HEK293 (cell line): ENCODE data around the gene SEC14L6.

Experiments
- CTCF ChIA-PET: fragments of 350-600 bp; formaldehyde crosslinking; extraction: SDS; loops from one replicate; lab custom pipeline; 2021; ENCODE audit warnings: antibody characterized with exemption; lab: Yijun Ruan, JAX
- POLR2A ChIA-PET: fragments of 300-600 bp; formaldehyde crosslinking; extraction: SDS; loops from one replicate; lab custom pipeline; 2020; ENCODE audit warnings: antibody characterized with exemption, inconsistent platforms; lab: Yijun Ruan, JAX
- H3K27ac ChIP-seq: fragments of 200-500 bp; sonication (Bioruptor generic); 2 replicates; pipeline ENCODE4 v1.5.1; 2014; ENCODE audit warnings: low read depth, low read length, control low read depth, inconsistent platforms; ENCODE audit errors: extremely low read depth
- H3K36me3 ChIP-seq, 2 experiments: fragments of 200-500 bp in 1 of 2; sonication (Bioruptor generic) in 1 of 2; 1 replicate in 1 of 2; 2 replicates in 1 of 2; pipeline ENCODE4 v1.5.1; 2014 to 2017; ENCODE audit warnings: inconsistent platforms in 2 of 2, low read length in 2 of 2; ENCODE audit not compliant: control insufficient read depth in 2 of 2, insufficient read depth in 1 of 2
- H3K4me1 ChIP-seq: fragments of 200-500 bp; sonication (Bioruptor generic); 2 replicates; pipeline ENCODE4 v1.5.1; 2014; ENCODE audit warnings: mild to moderate bottlenecking, low read length, inconsistent platforms; ENCODE audit not compliant: control insufficient read depth, insufficient read depth
- H3K4me3 ChIP-seq: 2 replicates; pipeline ENCODE4 v1.5.1; 2011; ENCODE audit warnings: low read depth, mild to moderate bottlenecking, control low read depth, low read length, moderate library complexity
- H3K9me3 ChIP-seq: fragments of 200-500 bp; sonication (Bioruptor generic); 2 replicates; pipeline ENCODE4 v1.5.1; 2014; ENCODE audit warnings: low read depth, low read length, inconsistent platforms; ENCODE audit not compliant: control insufficient read depth, insufficient read depth
- GLI4 ChIP-seq: fragments of 450-650 bp; formaldehyde crosslinking; IDR thresholded peaks from 2 replicates; pipeline ENCODE4 v1.5.1; 2016; ENCODE audit warnings: missing biosample characterization, missing genetic modification characterization
- HOXC10 ChIP-seq: sonication (generic); formaldehyde crosslinking; IDR thresholded peaks from 2 replicates; pipeline ENCODE4 v1.8.1; 2023; ENCODE audit warnings: mild to moderate bottlenecking, missing genetic modification reagents
- KLF10 ChIP-seq: fragments of 450-650 bp; IDR thresholded peaks from 2 replicates; pipeline ENCODE4 v1.5.1; 2018; ENCODE audit warnings: missing biosample characterization, mild to moderate bottlenecking, missing genetic modification characterization
- PRDM2 ChIP-seq: fragments of 450-650 bp; formaldehyde crosslinking; IDR thresholded peaks from 2 replicates; pipeline ENCODE4 v1.5.1; 2016; ENCODE audit warnings: missing biosample characterization, missing genetic modification characterization, borderline replicate concordance
- PRDM6 ChIP-seq: fragments of 450-650 bp; formaldehyde crosslinking; IDR thresholded peaks from 2 replicates; pipeline ENCODE4 v1.5.1; 2017; ENCODE audit warnings: missing biosample characterization, missing genetic modification characterization
- SETDB1 ChIP-seq: IDR thresholded peaks from one replicate; pipeline ENCODE4 v1.6.1; 2017; ENCODE audit warnings: mild to moderate bottlenecking, low read length, moderate library complexity, mixed read lengths; ENCODE audit not compliant: insufficient read length
- ZIC2 ChIP-seq: fragments of 450-650 bp; formaldehyde crosslinking; IDR thresholded peaks from 2 replicates; pipeline ENCODE4 v1.5.1; 2016; ENCODE audit warnings: missing biosample characterization, missing genetic modification characterization
- ZNF138 ChIP-seq: fragments of 450-650 bp; formaldehyde crosslinking; IDR thresholded peaks from 2 replicates; pipeline ENCODE4 v1.5.1; 2016; ENCODE audit warnings: missing biosample characterization, missing genetic modification characterization, borderline replicate concordance
- ZNF174 ChIP-seq: fragments of 450-650 bp; formaldehyde crosslinking; IDR thresholded peaks from 2 replicates; pipeline ENCODE4 v1.5.0; 2017; ENCODE audit warnings: missing biosample characterization, mild to moderate bottlenecking, missing genetic modification characterization
- ZNF18 ChIP-seq: fragments of 450-650 bp; formaldehyde crosslinking; IDR thresholded peaks from 2 replicates; pipeline ENCODE4 v1.5.1; 2016; ENCODE audit warnings: missing biosample characterization, missing genetic modification characterization
- ZNF214 ChIP-seq: fragments of 450-650 bp; formaldehyde crosslinking; IDR thresholded peaks from 2 replicates; pipeline ENCODE4 v1.5.1; 2017; ENCODE audit warnings: missing biosample characterization, mild to moderate bottlenecking, missing genetic modification characterization, borderline replicate concordance
- ZNF221 ChIP-seq: fragments of 450-650 bp; formaldehyde crosslinking; IDR thresholded peaks from 2 replicates; pipeline ENCODE4 v1.5.1; 2017; ENCODE audit warnings: missing biosample characterization, missing genetic modification characterization, borderline replicate concordance
- ZNF311 ChIP-seq: fragments of 450-650 bp; formaldehyde crosslinking; IDR thresholded peaks from 2 replicates; pipeline ENCODE4 v1.5.1; 2017; ENCODE audit warnings: missing biosample characterization, missing genetic modification characterization, borderline replicate concordance
- ZNF510 ChIP-seq: fragments of 450-650 bp; formaldehyde crosslinking; IDR thresholded peaks from 2 replicates; pipeline ENCODE4 v1.5.1; 2018; ENCODE audit warnings: mild to moderate bottlenecking, missing genetic modification characterization, missing biosample characterization; ENCODE audit not compliant: insufficient replicate concordance
- ZNF544 ChIP-seq: fragments of 450-650 bp; formaldehyde crosslinking; IDR thresholded peaks from 2 replicates; pipeline ENCODE4 v1.5.0; 2017; ENCODE audit warnings: missing biosample characterization, missing genetic modification characterization
- ZNF585B ChIP-seq: fragments of 450-650 bp; formaldehyde crosslinking; IDR thresholded peaks from 2 replicates; pipeline ENCODE4 v1.5.1; 2016; ENCODE audit warnings: missing biosample characterization, missing genetic modification characterization
- ZNF610 ChIP-seq: fragments of 450-650 bp; formaldehyde crosslinking; IDR thresholded peaks from 2 replicates; pipeline ENCODE4 v1.5.1; 2016; ENCODE audit warnings: missing biosample characterization, missing genetic modification characterization, borderline replicate concordance
- ZNF654 ChIP-seq: fragments of 450-650 bp; formaldehyde crosslinking; IDR thresholded peaks from 2 replicates; pipeline ENCODE4 v1.5.1; 2016; ENCODE audit warnings: low read depth, missing biosample characterization, missing genetic modification characterization
- ZNF701 ChIP-seq: fragments of 450-650 bp; formaldehyde crosslinking; IDR thresholded peaks from 2 replicates; pipeline ENCODE4 v1.5.1; 2016; ENCODE audit warnings: missing biosample characterization, missing genetic modification characterization
- ZNF837 ChIP-seq: fragments of 450-650 bp; formaldehyde crosslinking; IDR thresholded peaks from 2 replicates; pipeline ENCODE4 v1.5.1; 2016; ENCODE audit warnings: missing biosample characterization, missing genetic modification characterization
- TF ChIP-seq, protein P1 (sequence below): fragments of 450-650 bp; formaldehyde crosslinking; IDR thresholded peaks from 2 replicates; pipeline ENCODE4 v1.5.1; 2016; ENCODE audit warnings: missing biosample characterization, missing genetic modification characterization

The SEC14L6 gene

DNA sequence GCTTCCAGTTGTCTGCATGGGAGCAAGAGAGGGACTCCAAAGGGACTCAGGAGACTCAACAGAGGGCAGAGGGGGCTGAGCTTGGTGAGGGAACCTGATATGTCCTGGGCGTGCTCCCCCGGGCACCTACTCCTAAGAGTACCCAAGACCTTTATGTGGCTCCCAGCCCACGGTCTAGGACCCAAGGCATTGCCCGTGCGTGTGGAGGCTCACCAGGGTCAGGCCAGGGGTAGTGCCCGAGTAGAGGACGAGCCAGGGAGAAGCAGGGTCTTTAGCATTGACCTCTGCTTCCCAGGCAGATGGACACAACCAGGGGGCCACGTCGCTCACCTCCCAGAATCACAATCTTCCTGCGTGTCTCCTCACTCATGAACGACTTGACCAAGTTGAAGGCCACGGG, 54.4 kb downstream of the SEC14L6 start:
- ChIA-PET POLR2A (no interaction called here), CTCF (interaction anchor here (0.6 to 0.7 kb wide), 2 partner anchors 19 to 340 kb away, joined by 4 to 5 read pairs; no protein-coding TSS in a partner anchor)
- no peaks in the 10 kb centered on the region for H3K9me3 ChIP-seq
- H3K4me1 ChIP-seq: no peaks in the 10 kb centered on the region
- H3K27ac ChIP-seq: no peak overlapping the region
- no peaks in the 10 kb centered on the region for H3K36me3 ChIP-seq
- TF ChIP-seq ZNF544 (tag by site-specific recombination) (no peak), ZNF311 (tag by site-specific recombination) (no peak), ZNF610 (tag by site-specific recombination) (no peak), ZNF214 (no peak), ZNF138 (tag by site-specific recombination) (no peak), PRDM6 (tag by site-specific recombination) (no peak), ZIC2 (tag by site-specific recombination) (no peak), ZNF221 (tag by site-specific recombination) (no peak), SETDB1 (no peak), ZNF654 (tag by site-specific recombination) (no peak), KLF10 (tag by site-specific recombination) (no peak)
- TF ChIP-seq, all 188 proteins: peak for 0
- no peak overlapping the region for H3K4me3 ChIP-seq

DNA sequence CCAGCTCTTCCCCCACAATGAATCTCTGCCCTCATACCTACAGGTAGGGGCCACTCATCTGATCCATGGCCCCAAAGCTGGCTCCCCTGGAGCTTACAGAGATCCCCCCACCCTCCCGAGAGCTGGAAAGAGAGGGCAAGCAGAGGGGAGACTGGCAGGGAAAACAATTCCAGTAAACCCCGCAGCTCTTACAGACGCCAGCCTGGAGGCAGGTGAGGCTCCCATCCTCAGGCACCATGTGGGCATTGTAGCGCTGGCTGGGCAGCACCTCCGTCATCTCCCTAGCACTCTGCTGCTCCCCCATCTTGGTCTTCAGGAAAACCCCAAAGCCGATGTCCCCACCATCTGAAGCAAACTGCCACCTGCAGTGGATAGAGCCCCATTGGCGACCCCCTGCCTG, 55.2 kb downstream of the SEC14L6 start:
- ChIA-PET POLR2A (interaction anchor here (0.5 kb wide), 1 partner anchor 21 kb away, joined by 4 read pairs; no protein-coding TSS in a partner anchor), CTCF (interaction anchor here (0.6 to 1.2 kb wide), 4 partner anchors 20 to 341 kb away, joined by 3 to 5 read pairs (median 4); no protein-coding TSS in a partner anchor)
- no peak overlapping the region for H3K4me3 ChIP-seq
- H3K36me3 ChIP-seq: no peaks in the 10 kb centered on the region
- H3K4me1 ChIP-seq: no peaks in the 10 kb centered on the region
- no peaks in the 10 kb centered on the region for H3K9me3 ChIP-seq
- TF ChIP-seq GLI4 (tag by site-specific recombination): no peak
- no peak for TF ChIP-seq ZNF510 (tag by site-specific recombination)
- TF ChIP-seq, protein P1, sequence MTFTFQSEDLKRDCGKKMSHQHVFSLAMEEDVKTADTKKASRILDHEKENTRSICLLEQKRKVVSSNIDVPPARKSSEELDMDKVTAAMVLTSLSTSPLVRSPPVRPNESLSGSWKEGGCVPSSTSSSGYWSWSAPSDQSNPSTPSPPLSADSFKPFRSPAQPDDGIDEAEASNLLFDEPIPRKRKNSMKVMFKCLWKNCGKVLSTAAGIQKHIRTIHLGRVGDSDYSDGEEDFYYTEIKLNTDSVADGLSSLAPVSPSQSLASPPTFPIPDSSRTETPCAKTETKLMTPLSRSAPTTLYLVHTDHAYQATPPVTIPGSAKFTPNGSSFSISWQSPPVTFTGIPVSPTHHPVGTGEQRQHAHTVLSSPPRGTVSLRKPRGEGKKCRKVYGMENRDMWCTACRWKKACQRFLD (tag by site-specific recombination): no peak
- TF ChIP-seq ZNF174 (tag by site-specific recombination): no peak
- no peak for TF ChIP-seq ZNF18
- TF ChIP-seq ZNF837 (tag by site-specific recombination): no peak
- TF ChIP-seq, all 188 proteins: peak for 0
- no peak overlapping the region for H3K27ac ChIP-seq

DNA sequence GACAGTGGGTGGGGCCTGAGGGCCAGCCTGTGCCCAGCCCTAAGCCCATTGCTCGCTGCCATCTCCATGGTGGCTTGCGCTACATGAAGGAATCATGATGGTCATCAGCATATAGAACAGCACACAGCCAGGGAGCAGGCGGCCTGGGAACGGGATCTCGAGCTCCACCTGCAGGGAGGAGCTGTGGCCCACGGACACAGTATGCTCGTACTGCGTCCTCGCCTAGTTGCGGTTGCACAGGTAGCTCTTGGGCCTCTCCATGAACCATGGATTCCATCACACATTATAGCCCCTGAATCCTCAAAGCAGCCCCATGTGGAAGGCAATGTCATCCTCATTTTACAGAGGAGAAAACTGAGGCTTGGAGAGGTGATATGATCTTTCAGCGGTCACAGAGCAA, 56.1 kb downstream of the SEC14L6 start:
- Histone ChIP-seq H3K4me3 (no peak overlapping the region), H3K4me1 (no peaks in the 10 kb centered on the region), H3K27ac (no peak overlapping the region), H3K36me3 (no peaks in the 10 kb centered on the region), H3K9me3 (no peaks in the 10 kb centered on the region)
- ChIA-PET POLR2A (no interaction called here), CTCF (interaction anchor here (1.2 kb wide), 1 partner anchor 100 kb away, joined by 3 read pairs; no protein-coding TSS in a partner anchor)
- no peak for TF ChIP-seq HOXC10
- peak; percentile 60 for TF ChIP-seq ZNF585B (tag by site-specific recombination)
- no peak for TF ChIP-seq ZNF701 (tag by site-specific recombination)
- TF ChIP-seq PRDM2 (tag by site-specific recombination): no peak
